ENCODE measurements around the gene AXIN1.

AXIN1 gene

GRCh38 chr16:301950-302349, 50.6 kb downstream of the AXIN1 start:
- in situ Hi-C loops (cut with MboI; ENCODE audit: low sequenced_read_pairs, unreplicated experiment), result no loop called here
- DNase-seq (ENCODE audit: low spot score), result no peak
- no peak for TF ChIP-seq CTCF (IDR thresholded peaks at IDR 0.05; ENCODE audit: borderline replicate concordance, control extremely low read depth, extremely low read depth, insufficient read depth, missing control alignments)

- in situ Hi-C loops (cut with MboI; ENCODE audit: low sequenced_read_pairs, unreplicated experiment), result no loop called here
- TF ChIP-seq CTCF (IDR thresholded peaks at IDR 0.05; ENCODE audit: borderline replicate concordance, control extremely low read depth, extremely low read depth, insufficient read depth, missing control alignments), result no peak
- DNase-seq (ENCODE audit: low spot score), result no peak
Observed at GRCh38 chr16:301235-301634, 51.3 kb downstream of the AXIN1 start.

GRCh38 chr16:297832-298231, 54.7 kb downstream of the AXIN1 start:
- TF ChIP-seq CTCF (IDR thresholded peaks at IDR 0.05; ENCODE audit: borderline replicate concordance, control extremely low read depth, extremely low read depth, insufficient read depth, missing control alignments), result no peak
- in situ Hi-C loops (cut with MboI; ENCODE audit: low sequenced_read_pairs, unreplicated experiment), result no loop called here

GRCh38 chr16:296806-297510, 55.6 kb downstream of the AXIN1 start:
- TF ChIP-seq CTCF (IDR thresholded peaks at IDR 0.05; ENCODE audit: borderline replicate concordance, control extremely low read depth, extremely low read depth, insufficient read depth, missing control alignments), result no peak
- in situ Hi-C loops (cut with MboI; ENCODE audit: low sequenced_read_pairs, unreplicated experiment), result no loop called here
- DNase-seq (ENCODE audit: low spot score), result no peak

More at GRCh38 chr16:297832-298231, 54.7 kb downstream of the AXIN1 start:
- no peak for DNase-seq (ENCODE audit: low spot score)

GRCh38 chr16:296276-296675, 56.2 kb downstream of the AXIN1 start:
- no peak for DNase-seq (ENCODE audit: low spot score)

GRCh38 chr16:293043-293775, 59.3 kb downstream of the AXIN1 start:
- DNase-seq (ENCODE audit: low spot score), result no peak
- in situ Hi-C loops (cut with MboI; ENCODE audit: low sequenced_read_pairs, unreplicated experiment), result no loop called here
- no peak for TF ChIP-seq CTCF (IDR thresholded peaks at IDR 0.05; ENCODE audit: borderline replicate concordance, control extremely low read depth, extremely low read depth, insufficient read depth, missing control alignments)

More at GRCh38 chr16:296276-296675, 56.2 kb downstream of the AXIN1 start:
- no peak for TF ChIP-seq CTCF (IDR thresholded peaks at IDR 0.05; ENCODE audit: borderline replicate concordance, control extremely low read depth, extremely low read depth, insufficient read depth, missing control alignments)
- in situ Hi-C loops (cut with MboI; ENCODE audit: low sequenced_read_pairs, unreplicated experiment), result no loop called here

All from GM13976 (cell line).